IPS-15b (cell line): ENCODE data around the gene PTGES.
"Not testable (repeated sequence)": the region's sequence is repeated elsewhere in the genome, so short reads cannot be mapped to it uniquely, and the experiment has no call there.

Experiments used
- H3K27me3 ChIP-seq: one replicate; pipeline ENCODE4 v1.6.1; 2013; ENCODE audit warnings: low read length; ENCODE audit not compliant: control insufficient read depth, insufficient read depth
- H3K36me3 ChIP-seq: one replicate; pipeline ENCODE4 v1.6.1; 2013; ENCODE audit warnings: low read length; ENCODE audit not compliant: control insufficient read depth, insufficient read depth
- H3K4me1 ChIP-seq: one replicate; pipeline ENCODE4 v1.6.1; 2013; ENCODE audit warnings: mild to moderate bottlenecking, low read length; ENCODE audit not compliant: control insufficient read depth, insufficient read depth
- H3K4me3 ChIP-seq: one replicate; pipeline ENCODE4 v1.5.1; 2013; ENCODE audit warnings: low read depth, low read length
- H3K9ac ChIP-seq: one replicate; pipeline ENCODE4 v1.6.1; 2013; ENCODE audit warnings: low read depth, mild to moderate bottlenecking, low read length
- H3K9me3 ChIP-seq: one replicate; pipeline ENCODE4 v1.6.1; 2013; ENCODE audit warnings: mild to moderate bottlenecking, low read length; ENCODE audit not compliant: control insufficient read depth, insufficient read depth

PTGES gene

GRCh38 chr9:129752900-129753729 is at the start of gene PTGES:
Gene PTGES, minus strand, starts transcription at chr9:129753042. Its CDS starts 30 bp downstream, at chr9:129753012.
- Histone ChIP-seq H3K36me3 (no peaks in the 10 kb centered on the region), H3K9ac (no peak within 1 kb of the TSS), H3K4me3 (peak within 1 kb of the TSS; percentile 22), H3K4me1 (peaks cover 4% of the 10 kb centered on the region), H3K27me3 (no peaks in the 10 kb centered on the region), H3K9me3 (no peaks in the 10 kb centered on the region)

DNA sequence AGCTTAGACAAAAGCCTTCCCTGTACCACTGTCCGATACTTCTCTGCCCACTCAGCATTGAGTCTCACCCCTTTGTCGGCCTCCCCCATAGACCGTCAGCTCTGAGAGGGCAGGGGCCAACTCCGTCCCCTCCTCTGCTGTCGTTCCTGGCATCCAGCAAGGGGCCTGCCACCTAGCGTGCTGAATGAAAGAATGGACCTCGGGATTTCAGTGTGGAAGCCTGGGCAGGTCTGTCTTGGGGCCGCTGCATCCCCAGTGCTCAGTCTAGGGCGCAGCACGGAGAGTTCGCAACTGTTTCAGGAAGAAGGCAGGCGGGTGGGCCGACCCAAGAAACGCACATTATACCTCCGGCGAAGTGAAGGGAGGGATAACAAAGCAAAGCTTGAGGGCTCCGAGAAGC is 48.7 kb upstream of the PTGES start:
- H3K9me3 ChIP-seq: no peaks in the 10 kb centered on the region
- no peak overlapping the region for H3K9ac ChIP-seq
- peaks cover 3% of the 10 kb centered on the region for H3K36me3 ChIP-seq

DNA sequence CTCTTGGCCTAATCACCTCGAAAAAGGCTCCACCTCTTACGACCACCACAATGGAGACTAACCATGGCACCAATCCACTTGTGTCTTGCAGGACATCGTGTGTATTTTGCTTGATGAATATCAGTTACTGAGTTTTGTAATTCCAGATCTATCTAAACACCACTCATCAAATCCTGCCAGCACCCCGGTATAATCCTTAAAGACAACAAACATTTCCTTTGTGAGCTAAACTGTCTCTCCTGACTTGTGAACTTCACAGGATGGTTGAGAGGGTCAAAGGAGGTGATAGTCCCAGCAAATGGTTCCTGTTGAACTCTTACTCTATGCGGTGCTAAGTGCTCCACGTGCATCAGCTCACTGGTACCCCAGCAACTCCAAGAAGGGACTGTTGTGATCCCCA is 46.1 kb upstream of the PTGES start:
- Histone ChIP-seq H3K36me3 (no peaks in the 10 kb centered on the region), H3K9me3 (no peaks in the 10 kb centered on the region), H3K27me3 (no peaks in the 10 kb centered on the region)

More for the DNA sequence above, 48.7 kb upstream of the PTGES start:
- Histone ChIP-seq H3K4me3 (no peak overlapping the region), H3K27me3 (no peaks in the 10 kb centered on the region), H3K4me1 (peaks cover 4% of the 10 kb centered on the region)

GRCh38 chr9:129796029-129796428 is 43.2 kb upstream of the PTGES start:
- H3K36me3 ChIP-seq, H3K9me3 ChIP-seq, H3K4me3 ChIP-seq, H3K9ac ChIP-seq, H3K4me1 ChIP-seq, H3K27me3 ChIP-seq: not testable (repeated sequence)

More for the DNA sequence above, 46.1 kb upstream of the PTGES start:
- no peak overlapping the region for H3K9ac ChIP-seq
- H3K4me1 ChIP-seq: peaks cover 1% of the 10 kb centered on the region
- H3K4me3 ChIP-seq: no peak overlapping the region

DNA sequence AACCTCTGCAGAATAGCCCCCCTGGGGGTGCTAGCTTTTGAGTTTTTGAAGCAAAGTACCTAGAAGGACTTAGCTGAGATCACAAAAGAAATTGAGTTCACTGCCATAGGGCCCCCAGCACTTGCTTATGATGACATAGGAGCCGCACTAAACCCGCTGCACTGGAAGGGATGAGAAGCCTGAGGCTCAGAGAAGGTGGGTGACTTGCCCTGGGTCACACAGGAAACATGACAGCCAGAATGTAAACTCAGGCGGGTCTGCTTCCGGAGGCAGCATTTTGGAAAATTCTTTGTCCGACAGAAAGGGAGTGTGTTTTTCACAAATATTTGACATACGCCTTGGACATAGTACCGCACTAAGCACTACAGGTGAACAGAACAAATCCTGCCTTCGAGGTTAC is 41.7 kb upstream of the PTGES start:
- Histone ChIP-seq H3K4me3 (no peak overlapping the region), H3K4me1 (no peaks in the 10 kb centered on the region), H3K9ac (no peak overlapping the region), H3K27me3 (peaks cover 2% of the 10 kb centered on the region), H3K9me3 (no peaks in the 10 kb centered on the region), H3K36me3 (no peaks in the 10 kb centered on the region)

DNA sequence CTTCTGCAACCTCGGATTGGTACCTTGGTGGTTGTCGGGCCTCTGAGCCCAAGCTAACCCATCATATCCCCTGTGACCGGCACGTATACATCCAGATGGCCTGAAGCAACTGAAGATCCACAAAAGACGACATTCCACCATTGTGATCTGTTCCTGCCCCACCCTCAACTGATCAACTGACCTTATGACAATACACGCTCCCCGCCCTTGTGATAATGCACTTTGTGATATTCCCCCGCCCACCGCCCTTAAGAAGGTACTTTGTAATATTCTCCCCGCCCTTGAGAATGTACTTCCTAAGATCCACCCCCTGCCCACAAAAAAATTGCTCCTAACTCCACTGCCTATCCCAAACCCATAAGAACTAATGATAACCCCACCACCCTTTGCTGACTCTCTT is 33.6 kb upstream of the PTGES start:
- Histone ChIP-seq H3K9me3 (no peaks in the 10 kb centered on the region), H3K4me1 (no peaks in the 10 kb centered on the region), H3K4me3 (no peak overlapping the region), H3K36me3 (no peaks in the 10 kb centered on the region), H3K27me3 (no peaks in the 10 kb centered on the region), H3K9ac (no peak overlapping the region)

- Histone ChIP-seq H3K36me3 (no peaks in the 10 kb centered on the region), H3K9ac (no peak overlapping the region), H3K27me3 (no peaks in the 10 kb centered on the region), H3K4me1 (no peaks in the 10 kb centered on the region), H3K9me3 (no peaks in the 10 kb centered on the region), H3K4me3 (no peak overlapping the region)
Observed at GRCh38 chr9:129785866-129786265, 33.0 kb upstream of the PTGES start.

DNA sequence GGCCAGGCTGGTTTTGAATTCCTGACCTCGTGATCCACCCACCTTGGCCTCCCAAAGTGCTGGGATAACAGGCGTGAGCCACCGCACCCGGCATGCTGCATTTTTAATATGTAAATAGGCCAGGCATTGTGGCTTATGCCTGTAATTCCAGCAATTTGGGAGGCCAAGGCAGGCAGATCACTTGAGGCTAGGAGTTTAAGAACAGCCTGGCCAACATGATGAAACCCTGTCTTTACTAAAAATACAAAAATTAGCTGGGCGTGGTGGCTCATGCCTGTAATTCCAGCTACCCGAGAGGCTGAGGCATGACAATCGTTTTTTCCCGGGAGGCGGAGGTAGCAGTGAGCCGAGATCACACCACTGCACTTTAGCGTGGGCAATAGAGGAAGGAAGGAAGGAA is 32.1 kb upstream of the PTGES start:
- not testable (repeated sequence) for H3K4me3 ChIP-seq, H3K27me3 ChIP-seq, H3K9ac ChIP-seq, H3K36me3 ChIP-seq, H3K9me3 ChIP-seq, H3K4me1 ChIP-seq

DNA sequence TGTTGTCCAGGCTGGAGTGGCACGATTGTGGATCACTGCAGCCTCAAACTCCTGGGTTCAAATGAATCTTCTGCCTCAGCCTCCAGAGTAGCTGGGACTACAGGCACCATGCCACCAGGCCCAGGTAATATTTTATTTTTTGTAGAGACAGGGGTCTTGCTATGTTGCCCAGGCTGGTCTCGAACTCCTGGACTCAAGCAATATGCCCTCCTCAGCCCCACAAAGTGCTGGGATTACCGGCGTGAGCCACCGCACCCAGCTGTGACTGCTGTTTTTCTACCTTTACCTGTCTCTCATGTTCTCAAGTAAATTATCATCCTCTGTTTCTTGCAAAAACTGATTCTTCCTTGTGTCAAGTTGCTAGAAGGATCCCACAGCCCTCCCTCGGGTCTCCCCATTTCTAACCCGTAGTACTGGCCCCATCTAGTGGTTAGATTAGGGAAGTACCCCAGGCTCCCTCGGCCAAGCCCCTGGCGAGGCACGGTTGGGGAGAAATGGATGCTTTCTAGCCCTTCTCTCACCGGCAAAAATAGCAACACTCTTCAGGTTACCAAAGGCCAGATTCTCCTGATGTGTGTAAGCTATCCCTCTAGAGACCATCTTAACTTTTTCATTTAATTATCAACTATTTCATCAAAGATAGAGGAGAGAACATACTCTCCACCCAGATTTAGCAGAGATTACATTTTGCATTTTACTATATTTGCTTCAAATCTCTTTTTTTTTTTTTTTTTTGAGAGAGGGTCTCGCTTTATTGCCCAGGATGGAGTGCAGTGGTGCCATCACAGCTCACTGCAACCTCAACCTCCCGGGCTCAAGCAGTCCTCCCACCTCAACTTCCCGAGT is 30.9 kb upstream of the PTGES start:
- Histone ChIP-seq H3K27me3 (no peaks in the 10 kb centered on the region), H3K36me3 (no peaks in the 10 kb centered on the region), H3K4me3 (no peak overlapping the region), H3K9ac (no peak overlapping the region), H3K9me3 (no peaks in the 10 kb centered on the region), H3K4me1 (no peaks in the 10 kb centered on the region)

- H3K9ac ChIP-seq: no peak overlapping the region
- no peaks in the 10 kb centered on the region for H3K9me3 ChIP-seq
- no peak overlapping the region for H3K4me3 ChIP-seq
- H3K27me3 ChIP-seq: no peaks in the 10 kb centered on the region
- H3K4me1 ChIP-seq: peaks cover 4% of the 10 kb centered on the region
- no peaks in the 10 kb centered on the region for H3K36me3 ChIP-seq
Observed at GRCh38 chr9:129781981-129782380, 29.1 kb upstream of the PTGES start.

DNA sequence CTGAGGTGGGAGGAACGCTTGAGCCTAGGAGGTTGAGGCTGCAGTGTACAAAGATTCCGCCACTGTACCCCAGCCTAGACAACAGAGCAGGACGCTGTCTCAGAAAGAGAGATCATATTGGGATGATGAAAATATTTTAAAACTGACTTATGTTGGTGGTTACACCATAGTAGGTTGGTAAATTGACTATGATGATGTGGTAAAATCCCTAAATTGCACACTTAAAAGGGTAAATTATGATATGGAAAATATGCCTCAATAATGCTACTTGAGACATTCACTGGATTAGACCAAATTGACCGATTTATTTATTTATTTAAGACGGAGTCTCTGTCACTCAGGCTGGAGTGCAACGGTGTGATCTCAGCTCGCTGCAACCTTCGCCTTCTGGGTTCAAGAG is 28.3 kb upstream of the PTGES start:
- Histone ChIP-seq H3K9me3 (no peaks in the 10 kb centered on the region), H3K4me3 (no peak overlapping the region), H3K27me3 (no peaks in the 10 kb centered on the region), H3K9ac (no peak overlapping the region), H3K36me3 (no peaks in the 10 kb centered on the region), H3K4me1 (peaks cover 8% of the 10 kb centered on the region)
